WERI-Rb-1 (cell line): Measurements from ENCODE around the gene ITGB4.

Source experiments
- DNase-seq: peaks from one replicate; pipeline ENCODE4 v3.0.0-alpha.2; 2020
- H3K27ac ChIP-seq: fragments of 250-450 bp; sonication (Bioruptor Pico); 2 replicates; pipeline ENCODE4 v1.5.1; 2020; ENCODE audit warnings: mild to moderate bottlenecking, moderate library complexity
- H3K27me3 ChIP-seq: fragments of 250-450 bp; sonication (Bioruptor Pico); 2 replicates; pipeline ENCODE4 v1.5.1; 2021; ENCODE audit warnings: mild to moderate bottlenecking, low read depth, moderate library complexity; ENCODE audit not compliant: insufficient read depth, severe bottlenecking
- H3K36me3 ChIP-seq: fragments of 250-450 bp; sonication (Bioruptor Pico); 2 replicates; pipeline ENCODE4 v1.5.1; 2020; ENCODE audit warnings: mild to moderate bottlenecking, moderate library complexity
- H3K4me3 ChIP-seq: 2 replicates; pipeline ENCODE4 v1.5.1; 2011; ENCODE audit warnings: low read depth, mild to moderate bottlenecking, control low read depth, low read length
- H3K9me3 ChIP-seq: fragments of 250-450 bp; sonication (Bioruptor Pico); 2 replicates; pipeline ENCODE4 v1.5.1; 2021; ENCODE audit warnings: mild to moderate bottlenecking, moderate library complexity; ENCODE audit not compliant: severe bottlenecking
- TF ChIP-seq, protein P1 (sequence below): IDR thresholded peaks from 2 replicates; pipeline ENCODE4 v1.5.1; 2011; ENCODE audit warnings: low read depth, mild to moderate bottlenecking, control low read depth, inconsistent platforms, low read length

The ITGB4 gene

DNA sequence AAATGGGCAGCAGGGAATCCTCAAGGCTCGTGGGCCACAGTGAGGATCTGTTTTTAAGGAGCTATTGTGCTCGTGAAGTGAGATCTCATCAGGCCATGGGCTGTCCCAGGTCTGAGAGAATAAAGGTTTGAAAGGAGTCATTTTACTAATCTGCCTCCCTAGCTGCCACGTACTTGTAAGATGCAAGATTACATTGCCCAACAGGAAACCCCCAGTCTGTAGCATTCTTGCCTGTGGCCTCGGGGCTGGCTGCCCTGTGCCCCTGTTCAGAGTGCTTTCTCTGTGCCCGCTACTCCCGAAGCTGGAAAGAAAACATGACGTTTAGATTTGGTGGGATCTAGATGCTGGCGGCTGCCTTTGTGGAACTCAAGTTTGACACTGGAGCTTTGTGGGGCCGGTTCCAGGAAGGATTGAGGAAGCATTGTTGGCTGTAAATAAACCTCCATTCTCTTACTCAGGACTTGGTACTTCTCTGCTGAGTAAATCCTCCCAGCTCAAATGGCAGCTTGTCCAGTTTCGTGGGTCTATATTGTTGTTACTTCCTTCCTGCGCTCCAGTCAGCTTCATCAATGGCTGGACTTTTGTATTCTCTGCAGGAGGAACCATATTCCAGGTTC is 32.9 kb upstream of the ITGB4 start:
- no peaks in the 10 kb centered on the region for H3K27me3 ChIP-seq
- no peak for DNase-seq
- H3K9me3 ChIP-seq = no peaks in the 10 kb centered on the region
- H3K27ac ChIP-seq = no peak overlapping the region
- H3K4me3 ChIP-seq = no peak overlapping the region
- TF ChIP-seq, protein P1, sequence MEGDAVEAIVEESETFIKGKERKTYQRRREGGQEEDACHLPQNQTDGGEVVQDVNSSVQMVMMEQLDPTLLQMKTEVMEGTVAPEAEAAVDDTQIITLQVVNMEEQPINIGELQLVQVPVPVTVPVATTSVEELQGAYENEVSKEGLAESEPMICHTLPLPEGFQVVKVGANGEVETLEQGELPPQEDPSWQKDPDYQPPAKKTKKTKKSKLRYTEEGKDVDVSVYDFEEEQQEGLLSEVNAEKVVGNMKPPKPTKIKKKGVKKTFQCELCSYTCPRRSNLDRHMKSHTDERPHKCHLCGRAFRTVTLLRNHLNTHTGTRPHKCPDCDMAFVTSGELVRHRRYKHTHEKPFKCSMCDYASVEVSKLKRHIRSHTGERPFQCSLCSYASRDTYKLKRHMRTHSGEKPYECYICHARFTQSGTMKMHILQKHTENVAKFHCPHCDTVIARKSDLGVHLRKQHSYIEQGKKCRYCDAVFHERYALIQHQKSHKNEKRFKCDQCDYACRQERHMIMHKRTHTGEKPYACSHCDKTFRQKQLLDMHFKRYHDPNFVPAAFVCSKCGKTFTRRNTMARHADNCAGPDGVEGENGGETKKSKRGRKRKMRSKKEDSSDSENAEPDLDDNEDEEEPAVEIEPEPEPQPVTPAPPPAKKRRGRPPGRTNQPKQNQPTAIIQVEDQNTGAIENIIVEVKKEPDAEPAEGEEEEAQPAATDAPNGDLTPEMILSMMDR = no peak
- peaks cover 58% of the 10 kb centered on the region for H3K36me3 ChIP-seq

DNA sequence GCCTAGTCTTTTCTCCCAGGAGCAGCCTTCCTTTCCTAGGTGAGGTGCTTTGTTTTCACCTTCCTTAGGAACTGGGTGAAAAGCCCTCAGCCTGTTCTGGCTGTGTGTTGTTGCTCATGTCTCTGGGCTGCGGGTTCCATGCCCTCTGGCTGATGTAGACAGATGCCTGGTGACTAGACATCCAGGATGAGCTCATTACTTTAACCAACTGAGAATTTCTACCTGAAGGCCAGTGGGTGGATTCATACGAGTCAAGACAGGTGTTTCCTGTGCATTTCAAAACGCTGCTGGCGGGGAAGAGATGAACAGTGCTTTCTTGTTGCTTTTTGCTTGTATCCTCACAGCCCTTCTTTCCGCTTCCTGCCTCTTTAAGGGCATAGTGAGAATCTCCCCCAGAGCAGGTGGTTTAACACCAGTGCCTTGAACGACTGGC is 31.8 kb upstream of the ITGB4 start:
- no peaks in the 10 kb centered on the region for H3K27me3 ChIP-seq
- H3K27ac ChIP-seq = no peak overlapping the region
- H3K9me3 ChIP-seq = no peaks in the 10 kb centered on the region
- H3K4me3 ChIP-seq = no peak overlapping the region
- DNase-seq = no peak
- peaks cover 61% of the 10 kb centered on the region for H3K36me3 ChIP-seq
- TF ChIP-seq, protein P1 = no peak

DNA sequence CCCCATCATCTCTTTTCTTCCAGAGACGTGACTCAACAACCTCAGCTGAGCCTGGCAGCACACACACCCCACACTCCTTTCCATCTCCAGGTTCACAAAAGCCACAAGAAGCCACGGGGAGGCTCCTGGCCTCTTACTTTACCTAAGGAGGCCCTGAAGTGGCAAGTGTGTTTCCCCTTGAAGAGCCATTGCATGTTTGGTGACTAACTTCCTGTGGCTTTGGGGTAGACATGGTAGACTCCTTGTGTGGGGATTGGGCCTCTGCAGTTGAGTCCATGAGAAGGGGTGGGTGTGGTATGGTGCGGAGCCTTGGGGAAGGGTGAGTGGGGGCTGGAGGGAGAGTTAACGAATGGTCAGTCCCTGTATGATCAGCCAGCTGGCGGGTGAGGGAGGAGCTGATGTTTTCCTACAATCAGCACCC is 29.9 kb upstream of the ITGB4 start:
- Histone ChIP-seq H3K27ac (no peak overlapping the region), H3K36me3 (peaks cover 70% of the 10 kb centered on the region), H3K4me3 (no peak overlapping the region), H3K9me3 (no peaks in the 10 kb centered on the region), H3K27me3 (no peaks in the 10 kb centered on the region)
- TF ChIP-seq, protein P1 = no peak
- no peak for DNase-seq

DNA sequence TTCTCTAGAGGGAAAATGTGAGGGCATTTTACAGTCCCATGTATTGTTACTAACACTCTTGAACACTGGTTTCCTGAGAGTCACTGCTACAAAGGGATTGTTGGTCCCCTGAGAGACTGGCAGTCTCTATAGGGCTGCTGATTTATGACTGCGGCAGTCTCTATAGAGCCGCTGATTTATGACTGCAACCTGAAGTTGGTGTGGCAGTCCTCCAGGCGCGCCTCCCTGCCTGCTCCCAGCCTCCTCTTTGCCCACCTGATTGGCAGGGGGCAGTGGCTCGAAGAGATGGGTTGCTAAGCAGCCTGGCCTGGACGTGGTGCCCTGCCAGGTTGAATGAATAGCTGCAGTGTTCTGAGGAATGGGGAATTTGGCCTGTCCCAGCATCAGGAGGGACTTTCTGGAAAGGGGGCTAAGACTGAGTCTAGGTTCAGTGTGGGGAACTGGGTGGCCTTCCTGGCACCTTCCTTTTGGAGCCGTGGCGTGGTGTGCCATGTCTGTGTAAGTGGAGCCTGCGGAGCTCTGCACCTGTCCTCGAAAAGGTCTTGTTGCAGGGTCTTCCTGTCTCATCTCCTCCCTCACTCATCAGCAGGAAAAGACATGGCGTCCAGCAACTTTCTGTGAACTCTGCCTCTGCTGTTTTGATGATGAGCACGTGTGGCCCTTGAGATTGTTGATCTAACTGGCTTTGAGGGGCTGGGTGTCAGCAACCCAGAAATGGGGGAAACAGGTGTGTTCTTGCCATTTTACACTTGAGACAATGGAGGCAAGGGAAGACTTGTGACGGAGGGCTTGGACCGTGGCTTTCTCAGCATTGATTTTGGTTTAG is 29.2 kb upstream of the ITGB4 start:
- Histone ChIP-seq H3K36me3 (peaks cover 68% of the 10 kb centered on the region), H3K27me3 (no peaks in the 10 kb centered on the region), H3K27ac (no peak overlapping the region), H3K4me3 (no peak overlapping the region), H3K9me3 (no peaks in the 10 kb centered on the region)
- DNase-seq = no peak
- TF ChIP-seq, protein P1 = no peak

DNA sequence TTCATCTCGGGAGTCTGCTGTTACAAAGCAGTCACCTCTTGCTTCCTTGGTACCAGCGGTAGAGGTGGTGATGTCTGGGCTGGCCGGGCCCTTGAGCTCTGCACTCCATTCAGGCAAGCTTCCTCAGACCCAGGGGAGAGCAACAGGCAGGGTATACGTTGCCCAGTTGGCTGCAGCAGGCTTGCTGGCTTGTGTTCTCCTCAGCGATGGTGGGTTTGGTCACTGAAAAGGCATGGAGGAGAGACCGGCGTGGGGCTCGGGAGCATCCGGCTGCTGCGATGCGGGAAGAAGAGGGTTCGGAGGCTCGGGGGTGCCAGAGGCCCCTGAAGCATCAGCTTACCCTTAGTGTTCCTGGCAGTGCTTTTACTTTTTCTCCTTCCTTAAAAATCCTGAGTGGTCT is 28.3 kb upstream of the ITGB4 start:
- DNase-seq = no peak
- no peak overlapping the region for H3K4me3 ChIP-seq
- TF ChIP-seq, protein P1 = no peak
- peaks cover 71% of the 10 kb centered on the region for H3K36me3 ChIP-seq
- no peaks in the 10 kb centered on the region for H3K27me3 ChIP-seq
- no peaks in the 10 kb centered on the region for H3K9me3 ChIP-seq
- peak overlapping the region; percentile 21; the same call in 1 of the 2 replicates for H3K27ac ChIP-seq
